ENCODE results near the gene MGARP.

DNA sequence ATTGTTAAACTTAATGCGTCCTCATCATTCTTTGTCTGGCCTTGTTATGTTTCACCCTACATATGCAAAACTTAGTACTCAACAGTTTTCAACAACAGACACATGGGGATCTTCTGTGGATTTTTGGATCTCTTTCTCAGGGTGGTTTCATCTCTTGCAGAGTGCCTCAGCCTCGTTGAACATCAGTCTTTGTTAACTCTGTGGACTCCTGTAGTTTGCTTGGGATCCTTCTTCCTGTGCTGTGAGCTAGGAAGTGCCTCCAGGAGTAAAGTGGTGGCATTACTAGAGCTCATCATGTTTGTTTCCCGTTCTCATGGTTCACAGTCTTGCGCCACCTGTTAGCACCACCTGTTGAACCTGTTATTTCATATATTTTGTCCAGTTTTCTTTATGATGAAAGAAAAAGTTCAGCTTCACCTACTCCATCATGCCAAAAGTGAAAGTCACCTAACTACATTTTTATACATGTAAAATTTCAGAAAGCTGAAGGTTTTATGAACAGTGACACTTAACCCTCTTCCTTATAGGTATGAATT lies 49.7 kb upstream of the MGARP start:
- TF ChIP-seq, protein P1, sequence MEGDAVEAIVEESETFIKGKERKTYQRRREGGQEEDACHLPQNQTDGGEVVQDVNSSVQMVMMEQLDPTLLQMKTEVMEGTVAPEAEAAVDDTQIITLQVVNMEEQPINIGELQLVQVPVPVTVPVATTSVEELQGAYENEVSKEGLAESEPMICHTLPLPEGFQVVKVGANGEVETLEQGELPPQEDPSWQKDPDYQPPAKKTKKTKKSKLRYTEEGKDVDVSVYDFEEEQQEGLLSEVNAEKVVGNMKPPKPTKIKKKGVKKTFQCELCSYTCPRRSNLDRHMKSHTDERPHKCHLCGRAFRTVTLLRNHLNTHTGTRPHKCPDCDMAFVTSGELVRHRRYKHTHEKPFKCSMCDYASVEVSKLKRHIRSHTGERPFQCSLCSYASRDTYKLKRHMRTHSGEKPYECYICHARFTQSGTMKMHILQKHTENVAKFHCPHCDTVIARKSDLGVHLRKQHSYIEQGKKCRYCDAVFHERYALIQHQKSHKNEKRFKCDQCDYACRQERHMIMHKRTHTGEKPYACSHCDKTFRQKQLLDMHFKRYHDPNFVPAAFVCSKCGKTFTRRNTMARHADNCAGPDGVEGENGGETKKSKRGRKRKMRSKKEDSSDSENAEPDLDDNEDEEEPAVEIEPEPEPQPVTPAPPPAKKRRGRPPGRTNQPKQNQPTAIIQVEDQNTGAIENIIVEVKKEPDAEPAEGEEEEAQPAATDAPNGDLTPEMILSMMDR (IDR thresholded peaks at IDR 0.05) = no peak
- TF ChIP-seq POLR2AphosphoS5 (IDR thresholded peaks at IDR 0.05; ENCODE audit: low read depth, low read length) = no peak
